ENCODE measurements around the gene GLTPD2. TPM values are rescaled to one million over a fixed set of nuclear protein-coding genes. Genes with fewer than 3 reads are reported as not detected.
A peak's percentile ranks its signal among the peaks of the same experiment; 100 is the strongest.

Gene GLTPD2
- polyA plus RNA-seq (2013, experiment 1 of 2; ENCODE audit: insufficient read length): 0.30 TPM
- 0.71 TPM for polyA plus RNA-seq (2013, experiment 2 of 2; ENCODE audit: insufficient read length)

DNA sequence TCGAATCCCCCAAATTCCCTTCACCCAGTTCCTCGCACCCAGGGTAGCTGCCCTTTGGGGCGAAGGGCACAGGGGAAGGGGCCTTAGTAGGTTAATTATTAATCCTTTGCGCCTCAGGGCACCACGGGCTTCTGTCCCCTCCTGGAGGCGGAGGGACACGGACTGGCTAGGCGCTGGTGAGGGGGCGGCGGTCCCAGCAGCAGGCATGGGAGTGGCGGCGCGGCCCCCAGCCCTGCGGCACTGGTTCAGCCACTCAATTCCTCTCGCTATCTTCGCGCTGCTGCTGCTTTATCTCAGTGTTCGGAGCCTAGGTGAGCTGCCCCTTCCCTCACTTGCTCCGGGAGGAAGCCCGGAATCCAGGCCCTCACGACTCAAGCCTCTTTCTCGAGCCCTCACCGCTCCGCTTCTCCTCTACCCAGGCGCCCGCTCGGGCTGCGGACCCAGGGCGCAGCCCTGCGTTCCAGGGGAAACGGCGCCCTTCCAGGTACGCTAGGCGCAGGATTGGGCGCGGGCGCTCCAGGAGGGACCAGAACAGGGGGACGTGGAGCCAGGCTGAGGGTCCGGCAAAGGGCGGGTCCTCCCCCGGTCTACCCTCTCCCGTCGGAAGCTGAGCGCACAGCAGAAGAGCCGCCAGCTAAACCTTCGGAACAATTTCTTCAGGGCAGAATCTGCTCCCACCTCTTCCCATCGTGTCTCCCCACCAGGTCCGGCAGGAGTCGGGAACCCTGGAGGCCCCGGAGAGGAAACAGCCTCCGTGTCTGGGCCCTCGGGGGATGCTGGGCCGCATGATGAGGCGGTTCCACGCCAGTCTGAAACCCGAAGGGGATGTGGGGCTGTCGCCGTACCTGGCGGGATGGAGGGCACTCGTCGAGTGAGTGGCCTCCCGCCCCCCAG lies at the start of gene GLTPD2:
Gene GLTPD2, plus strand, starts transcription at position 158 of the 894 bp plus-strand sequence. Its CDS starts 48 bp downstream, at position 206.
- DNase-seq: no peak

DNA sequence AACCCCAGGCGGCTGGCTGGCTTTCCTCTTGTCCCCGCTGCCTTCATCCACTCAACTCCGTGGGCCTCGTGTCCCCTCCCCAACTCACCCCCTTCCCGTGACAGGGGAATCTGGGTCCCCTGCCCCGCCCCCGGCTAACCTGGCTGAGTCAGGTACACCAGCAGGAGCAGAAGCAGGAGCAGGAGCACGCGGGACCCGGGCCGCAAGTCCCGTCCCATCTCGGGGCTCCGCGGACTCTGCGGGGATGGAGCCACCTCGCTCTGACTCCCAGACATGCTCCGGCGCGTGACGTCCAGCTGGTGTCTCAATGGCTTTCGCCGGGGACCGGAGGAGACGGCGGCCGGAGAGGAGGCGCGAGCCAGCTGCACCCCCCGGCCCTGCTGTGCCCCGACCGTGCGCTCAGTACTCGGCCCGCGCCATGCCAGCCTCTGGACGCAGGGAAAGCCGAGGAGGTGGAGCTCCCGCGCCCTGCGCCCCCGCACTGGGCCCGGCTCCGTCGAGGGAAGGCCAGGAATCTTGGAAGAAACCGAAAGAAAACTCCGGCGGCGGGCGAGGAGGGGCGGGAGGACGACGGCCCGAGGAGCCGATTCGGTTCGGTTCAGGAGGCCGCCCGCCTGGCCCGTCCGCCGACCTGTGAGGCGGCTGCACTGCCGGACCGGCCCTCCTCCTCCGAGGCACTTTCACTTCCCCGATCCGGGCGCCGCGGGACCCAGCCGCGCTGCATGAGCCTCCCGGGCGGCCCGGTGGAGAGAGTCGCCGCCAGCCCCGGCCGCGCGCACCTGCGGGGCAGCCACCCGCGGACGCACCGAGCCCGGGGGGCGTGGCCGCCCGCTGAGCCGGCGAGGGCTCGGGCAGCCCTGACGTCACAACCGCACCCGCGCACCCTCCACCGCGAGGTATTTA lies 49.4 kb upstream of the GLTPD2 start, which contains the start of the genes CXCL16 and ZMYND15:
Gene CXCL16, minus strand, starts transcription at position 807 of the 903 bp plus-strand sequence. Its CDS starts 589 bp downstream, at position 218.
Gene ZMYND15, plus strand, starts transcription at position 712 of the 903 bp plus-strand sequence. CDS start 716 bp downstream, outside the sequence.
- DNase-seq: peak; percentile 8

DNA sequence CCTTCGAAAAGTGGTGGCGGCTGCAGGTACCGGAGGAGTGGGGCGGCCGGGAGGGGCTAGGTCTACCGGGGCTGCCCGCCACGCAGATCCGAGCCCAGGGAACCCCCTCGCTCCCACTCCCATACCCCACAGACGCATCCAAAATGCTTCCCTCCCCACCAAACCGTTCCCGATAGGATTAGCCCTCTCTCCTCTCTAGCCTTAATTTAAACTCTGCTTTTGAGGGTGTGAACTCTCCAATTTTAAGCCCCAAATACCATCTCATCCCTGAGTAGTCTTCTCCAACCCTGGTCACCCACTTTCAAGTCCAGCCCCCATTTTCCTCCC lies 48.8 kb upstream of the GLTPD2 start:
- DNase-seq: no peak

DNA sequence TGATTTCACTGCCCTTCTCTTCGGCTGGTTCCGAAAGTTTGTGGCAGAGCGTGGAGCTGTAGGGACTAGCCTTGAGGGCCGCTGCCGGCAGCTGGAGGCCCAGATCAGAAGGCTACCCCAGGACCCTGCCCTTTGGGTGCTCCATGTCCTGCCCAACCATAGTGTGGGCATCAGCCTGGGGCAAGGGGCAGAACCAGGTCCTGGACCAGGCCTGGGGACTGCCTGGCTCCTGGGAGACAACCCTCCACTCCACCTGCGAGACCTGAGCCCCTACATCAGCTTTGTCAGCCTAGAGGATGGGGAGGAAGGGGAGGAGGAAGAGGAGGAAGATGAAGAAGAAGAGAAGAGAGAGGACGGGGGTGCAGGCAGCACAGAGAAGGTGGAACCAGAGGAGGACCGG lies 48.2 kb upstream of the GLTPD2 start:
- no peak for DNase-seq

DNA sequence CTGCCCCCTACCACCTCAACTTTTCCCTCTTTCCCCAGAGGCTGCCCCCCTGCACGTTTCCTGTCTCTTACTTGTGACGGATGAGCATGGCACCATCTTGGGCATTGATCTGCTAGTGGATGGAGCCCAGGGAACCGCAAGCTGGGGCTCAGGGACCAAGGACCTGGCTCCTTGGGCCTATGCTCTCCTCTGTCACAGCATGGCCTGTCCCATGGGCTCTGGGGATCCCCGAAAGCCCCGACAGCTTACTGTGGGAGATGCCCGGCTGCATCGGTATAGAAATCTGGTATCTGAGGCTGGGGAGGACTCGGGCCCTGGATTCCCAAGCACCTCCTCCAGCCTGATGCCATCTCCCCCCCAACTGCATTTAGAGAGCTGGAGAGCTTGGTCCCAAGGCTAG lies 47.2 kb upstream of the GLTPD2 start:
- no peak for DNase-seq

DNA sequence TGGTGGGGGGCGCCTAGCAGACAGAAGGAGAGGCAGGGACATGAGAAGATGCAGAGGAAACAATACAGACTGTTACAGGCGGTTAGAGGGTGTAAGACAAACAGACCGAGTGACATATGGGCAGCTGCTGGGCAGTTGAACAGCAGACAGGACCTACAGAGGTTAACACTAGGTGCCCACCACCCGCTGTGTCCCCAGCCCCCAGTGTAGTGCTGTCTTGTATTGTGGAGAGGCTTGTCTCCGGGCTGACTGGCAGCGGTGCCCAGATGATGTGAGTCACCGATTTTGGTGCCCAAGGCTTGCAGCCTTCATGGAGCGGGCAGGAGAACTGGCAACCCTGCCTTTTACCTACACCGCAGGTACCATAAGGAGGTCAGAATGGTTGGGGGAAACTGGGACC lies 46.6 kb upstream of the GLTPD2 start:
- DNase-seq: no peak

DNA sequence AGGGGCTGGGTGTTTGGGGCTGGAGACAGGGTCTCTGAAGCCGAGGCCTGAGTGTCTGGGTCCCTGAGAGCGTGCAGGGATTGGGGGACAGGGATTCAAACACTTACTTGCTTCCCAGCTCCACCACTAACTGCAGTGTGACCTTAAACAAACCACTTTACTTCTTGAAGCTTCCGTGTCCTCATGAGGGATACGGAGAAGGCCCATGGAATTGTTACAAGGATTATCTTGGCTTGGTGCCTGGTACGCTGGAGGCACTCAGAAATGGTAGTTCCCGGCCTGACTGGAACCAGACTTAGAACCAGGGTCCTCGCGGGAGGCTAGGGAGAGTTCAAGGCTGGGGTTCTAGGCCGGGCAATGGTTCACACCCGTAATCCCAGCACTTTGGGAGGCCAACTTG lies 46.1 kb upstream of the GLTPD2 start:
- DNase-seq: no peak

DNA sequence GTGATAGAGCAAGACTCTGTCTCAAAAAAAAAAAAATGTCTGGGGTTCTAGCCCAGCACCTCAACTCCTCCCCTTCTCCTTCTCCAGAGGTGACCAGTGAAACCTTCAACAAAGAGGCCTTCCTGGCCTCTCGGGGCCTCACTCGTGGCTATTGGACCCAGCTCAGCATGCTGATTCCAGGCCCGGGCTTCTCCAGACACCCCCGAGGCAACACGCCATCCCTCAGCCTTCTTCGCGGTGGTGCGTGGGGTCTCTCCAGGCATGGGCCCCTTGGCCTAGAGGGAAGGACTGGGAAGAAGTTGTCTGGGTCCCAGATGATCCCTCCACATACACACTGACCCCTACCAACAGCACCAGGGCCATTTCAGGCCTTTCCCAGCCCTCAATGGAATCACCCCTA lies 45.5 kb upstream of the GLTPD2 start:
- DNase-seq: no peak

DNA sequence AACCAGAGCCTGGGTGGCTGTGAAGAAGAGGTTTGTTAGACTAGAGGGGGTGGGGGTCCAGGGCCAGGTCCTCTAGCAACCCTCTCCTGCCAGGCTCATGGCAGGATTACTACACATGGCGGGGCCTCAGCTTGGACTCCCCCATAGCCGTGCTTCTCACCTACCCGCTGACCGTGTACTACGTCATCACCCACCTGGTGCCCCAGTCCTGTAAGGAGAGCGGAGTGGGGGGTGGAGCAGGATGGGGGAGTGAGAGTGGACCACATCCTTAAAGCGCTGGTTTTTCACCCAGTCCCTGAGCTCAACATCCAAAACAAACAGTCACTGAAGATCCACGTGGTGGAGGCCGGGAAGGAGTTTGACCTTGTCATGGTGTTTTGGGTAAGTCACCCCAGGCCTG lies 44.9 kb upstream of the GLTPD2 start:
- DNase-seq: no peak

DNA sequence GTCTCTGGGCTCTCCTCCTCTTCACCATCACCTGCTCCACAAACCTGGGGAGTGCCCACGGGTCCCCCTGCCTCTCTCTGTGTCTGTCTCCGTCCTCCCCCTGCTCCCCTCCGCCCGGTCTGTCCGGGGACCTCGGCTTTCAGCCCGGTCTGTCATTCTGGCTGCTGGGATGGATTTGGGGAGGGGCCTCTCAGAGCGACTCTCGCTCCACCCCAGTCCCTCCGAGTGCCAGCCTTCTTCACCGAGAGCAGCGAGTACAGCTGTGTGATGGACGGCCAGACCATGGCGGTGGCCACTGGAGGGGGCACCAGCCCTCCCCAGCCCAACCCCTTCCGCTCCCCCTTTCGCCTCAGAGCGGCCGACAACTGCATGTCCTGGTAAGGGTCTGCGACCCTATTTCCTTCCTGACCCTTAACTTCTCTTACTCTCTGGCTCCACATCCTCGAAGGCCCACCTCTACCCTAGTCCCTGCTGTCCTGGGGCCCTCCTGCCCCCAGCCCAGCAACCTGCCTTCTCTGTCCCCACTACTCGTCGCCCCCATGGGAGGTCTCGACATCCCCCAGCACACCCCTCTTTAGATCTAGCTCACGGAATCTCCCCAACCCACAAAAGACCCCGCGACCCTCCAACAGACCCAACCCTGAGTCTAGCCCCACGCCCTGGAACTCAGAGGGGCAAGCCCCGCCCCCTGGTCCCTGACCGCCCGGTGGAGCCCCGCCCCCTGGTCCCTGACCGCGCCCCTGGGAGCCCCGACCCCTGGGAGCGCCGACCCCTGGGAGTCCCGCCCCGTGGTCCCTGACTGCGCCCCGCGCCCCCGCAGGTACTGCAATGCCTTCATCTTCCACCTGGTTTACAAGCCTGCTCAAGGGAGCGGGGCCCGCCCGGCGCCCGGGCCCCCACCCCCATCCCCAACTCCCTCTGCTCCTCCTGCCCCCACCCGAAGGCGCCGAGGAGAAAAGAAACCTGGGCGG lies 43.5 kb upstream of the GLTPD2 start:
- DNase-seq: no peak

DNA sequence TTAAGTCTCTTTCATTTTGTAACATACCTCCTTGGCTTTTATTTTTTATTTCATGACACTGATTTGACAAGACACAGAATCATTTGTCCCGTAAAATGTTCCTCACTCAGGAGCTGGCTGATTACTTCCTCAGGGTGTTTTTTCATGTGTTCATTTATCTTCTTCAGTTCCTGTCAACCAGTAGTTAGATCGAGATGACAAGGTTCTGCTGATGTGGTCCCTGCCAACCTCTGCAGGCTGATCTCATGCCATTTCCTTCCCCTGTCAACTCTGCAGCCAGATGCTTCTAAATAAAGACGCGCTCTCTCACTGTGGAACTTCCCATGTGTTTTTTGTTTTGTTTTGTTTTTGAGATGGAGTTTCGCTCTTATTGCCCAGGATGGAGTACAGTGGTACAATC lies 40.9 kb upstream of the GLTPD2 start:
- no peak for DNase-seq

DNA sequence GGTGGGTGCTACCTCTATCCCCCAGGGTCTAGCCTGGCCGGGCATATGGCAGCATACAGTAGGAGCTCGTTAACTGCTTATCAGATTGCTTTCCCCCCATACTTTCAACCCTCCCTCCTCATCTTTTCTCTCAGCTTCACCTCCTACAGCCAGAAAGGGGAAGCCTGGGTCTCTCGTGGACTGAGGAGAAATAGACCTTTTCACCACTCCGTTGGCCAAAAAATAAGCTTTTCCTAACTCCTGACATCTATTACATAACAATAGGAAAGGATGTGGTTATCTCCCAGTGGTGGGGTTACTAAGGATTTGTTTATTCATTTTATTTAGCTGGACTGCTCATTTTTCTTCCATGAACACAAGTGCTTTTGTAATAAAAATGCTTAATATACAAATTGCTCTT lies 40.1 kb upstream of the GLTPD2 start:
- DNase-seq: no peak

DNA sequence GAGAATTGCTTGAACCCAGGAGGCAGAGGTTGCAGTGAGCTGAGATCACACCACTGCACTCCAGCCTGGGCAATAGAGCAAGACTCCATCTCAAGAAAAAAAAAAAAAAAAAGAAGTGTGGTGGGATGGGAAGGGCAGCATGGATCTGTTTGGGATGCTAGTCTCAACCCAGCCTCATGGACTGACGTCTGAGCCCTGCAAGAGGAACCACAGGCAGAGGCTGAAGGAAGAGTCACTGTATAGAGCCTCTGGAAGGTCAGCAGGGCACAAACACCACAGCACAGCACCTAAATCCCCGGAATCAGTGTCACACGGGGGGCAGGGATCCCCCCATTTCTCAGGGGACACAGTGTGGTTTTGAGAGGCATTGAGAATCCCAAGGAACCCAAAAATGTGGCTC lies 38.2 kb upstream of the GLTPD2 start:
- DNase-seq: no peak

DNA sequence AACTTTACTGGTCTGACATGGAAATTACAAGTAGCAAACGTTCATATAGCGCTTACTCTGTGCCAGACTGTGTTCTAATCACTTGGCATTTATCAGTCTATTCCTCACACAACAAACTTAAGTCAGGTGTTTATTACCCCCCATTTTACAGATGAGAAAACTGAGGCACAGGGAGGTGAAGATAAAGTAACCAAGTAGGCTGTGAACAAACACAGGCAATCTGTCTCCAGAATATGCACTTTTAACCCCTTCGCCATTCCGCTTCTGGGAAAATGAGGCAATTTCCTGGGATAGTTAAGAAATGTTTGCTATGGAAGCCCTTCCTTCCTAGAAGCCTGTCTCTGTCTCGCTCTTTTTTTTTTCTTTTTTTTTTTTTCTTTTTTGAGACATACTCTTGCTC lies 36.8 kb upstream of the GLTPD2 start:
- DNase-seq: no peak

DNA sequence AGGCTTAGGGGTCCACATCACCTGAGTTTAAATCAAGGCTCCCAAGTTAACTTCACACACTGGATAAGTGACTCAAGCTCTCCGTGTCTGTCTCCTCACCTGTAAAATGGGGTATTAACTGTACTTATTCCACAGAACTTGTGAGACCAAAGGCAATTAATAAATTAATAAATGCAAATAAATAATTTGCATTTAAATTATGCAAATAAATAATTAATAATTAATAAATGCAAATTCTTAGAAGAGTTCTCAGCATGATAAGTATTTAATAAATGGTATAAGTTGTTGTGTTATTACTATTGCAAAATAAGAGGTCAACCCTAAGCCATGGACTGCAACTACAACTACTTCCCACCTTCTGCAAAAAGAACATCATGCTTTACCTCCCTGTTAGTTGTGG lies 35.4 kb upstream of the GLTPD2 start:
- DNase-seq: no peak

DNA sequence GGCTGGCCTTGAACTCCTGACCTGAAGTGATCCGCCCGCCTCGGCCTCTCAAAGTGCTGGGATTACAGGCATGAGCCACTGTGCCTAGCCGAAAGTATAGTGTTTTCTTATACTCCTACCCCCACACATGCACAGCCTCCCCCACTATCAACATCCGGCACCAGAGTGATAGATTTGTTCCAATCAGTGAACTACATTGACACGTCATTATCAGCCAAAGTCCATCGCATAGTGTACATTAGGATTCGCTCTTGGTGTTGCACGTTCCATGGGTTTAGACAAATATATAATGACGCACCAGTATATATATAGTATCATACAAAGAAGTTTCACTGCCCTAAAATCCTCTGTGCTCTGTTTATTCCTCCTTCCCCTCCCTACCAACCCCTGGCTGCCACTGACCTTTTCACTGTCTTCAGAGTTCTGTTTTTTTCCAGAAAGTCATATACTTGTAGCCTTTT lies 29.0 kb upstream of the GLTPD2 start:
- no peak for DNase-seq

DNA sequence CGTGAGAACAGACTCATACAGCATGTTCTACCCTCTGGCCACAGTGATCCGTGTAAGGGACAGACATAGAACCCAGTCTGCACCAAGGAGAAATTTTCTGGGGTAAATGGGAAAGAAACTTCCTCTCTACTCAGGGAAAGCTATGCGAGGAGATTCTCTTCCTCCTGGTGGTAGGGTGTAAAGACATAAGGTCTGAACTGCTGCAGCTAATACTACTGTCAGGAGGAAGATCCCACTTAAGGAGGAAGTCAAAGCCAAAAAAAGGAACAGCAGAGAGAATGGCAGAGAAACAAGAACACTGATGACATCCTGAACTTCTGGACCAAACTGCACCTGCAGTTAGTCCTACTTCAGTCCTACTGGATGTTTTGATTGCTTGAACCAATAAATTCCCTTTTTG lies 24.2 kb upstream of the GLTPD2 start:
- DNase-seq: no peak

DNA sequence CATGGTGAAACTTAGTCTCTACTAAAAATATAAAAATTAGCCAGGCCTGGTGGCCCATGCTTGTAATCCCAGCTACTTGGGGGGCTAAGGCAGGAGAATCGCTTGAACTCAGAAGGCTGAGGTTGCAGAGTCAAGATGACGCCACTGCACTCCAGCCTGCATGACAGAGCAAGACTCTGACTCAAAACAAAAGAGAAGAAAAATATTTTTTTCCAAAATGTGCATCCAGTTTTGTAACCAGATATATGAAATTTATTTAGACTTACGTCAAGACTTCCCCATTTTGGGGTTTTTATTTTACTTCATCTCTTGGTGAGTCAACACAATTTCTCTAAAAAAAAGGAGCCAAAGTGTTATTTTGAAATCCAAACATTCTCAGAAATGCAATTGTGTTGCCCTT lies 22.6 kb upstream of the GLTPD2 start:
- DNase-seq: no peak

DNA sequence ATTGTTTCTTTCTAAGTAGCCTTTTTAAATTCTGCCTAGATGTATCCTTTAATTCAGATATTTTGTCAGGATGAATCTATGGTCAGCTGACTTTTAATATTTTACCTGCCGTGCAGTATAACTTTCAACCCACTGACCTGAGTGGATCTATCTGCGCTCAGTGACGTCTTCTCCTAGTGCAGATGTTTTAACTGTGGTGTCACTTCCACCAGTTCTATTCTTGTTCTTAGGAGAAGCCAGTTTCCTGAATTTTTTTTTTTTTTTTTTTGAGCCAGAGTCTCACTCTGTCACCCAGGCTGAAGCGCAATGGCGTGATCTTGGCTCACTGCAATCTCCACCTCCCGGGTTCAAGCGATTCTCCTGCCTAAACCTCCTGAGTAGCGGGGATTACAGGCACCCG lies 22.0 kb upstream of the GLTPD2 start:
- DNase-seq: no peak

DNA sequence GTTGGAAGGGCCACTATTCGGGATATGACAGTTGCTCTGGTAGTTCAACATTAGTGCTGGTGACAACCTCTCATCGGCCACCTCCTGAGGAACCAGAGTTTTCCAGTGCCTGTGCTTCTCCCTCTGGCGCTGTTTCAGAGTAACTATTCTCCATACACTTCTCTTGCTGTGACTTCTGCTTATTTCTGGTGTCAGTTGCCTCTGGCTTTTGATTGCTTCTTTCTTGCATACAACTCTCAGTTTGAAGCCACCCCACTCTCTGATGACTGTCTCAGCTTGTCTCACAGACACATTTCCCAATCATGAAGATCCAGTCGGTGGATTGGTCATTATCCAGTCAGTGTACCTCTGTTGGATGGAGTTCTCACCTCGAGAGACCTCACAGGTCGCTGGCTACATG lies 20.5 kb upstream of the GLTPD2 start:
- DNase-seq: no peak

DNA sequence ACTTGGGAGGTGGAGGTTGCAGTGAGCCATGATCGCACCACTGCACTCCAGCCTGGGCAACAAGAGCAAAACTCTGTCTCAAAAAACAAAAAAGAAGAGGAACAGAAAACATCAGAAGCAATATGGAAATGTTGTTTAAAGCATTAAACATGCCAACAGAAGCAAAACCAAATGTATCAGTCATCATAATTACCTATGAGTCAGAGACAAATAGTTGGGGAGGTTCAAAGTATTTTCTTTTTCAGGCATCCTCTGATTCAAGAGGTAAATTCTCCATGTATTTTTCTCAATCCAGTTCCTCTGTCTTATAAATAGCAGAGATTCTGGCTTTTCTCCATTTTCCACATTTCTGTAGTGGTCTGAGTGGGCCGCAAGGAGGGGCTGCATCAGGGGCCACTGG lies 19.1 kb upstream of the GLTPD2 start:
- no peak for DNase-seq

Measured in fibroblast of skin of abdomen (primary cell).